ENCODE data around the gene SCGB1C2.

The SCGB1C2 gene

GRCh38 chr17:146983-147761 lies 9.8 kb downstream of the SCGB1C2 start:
- TF ChIP-seq, protein P1, sequence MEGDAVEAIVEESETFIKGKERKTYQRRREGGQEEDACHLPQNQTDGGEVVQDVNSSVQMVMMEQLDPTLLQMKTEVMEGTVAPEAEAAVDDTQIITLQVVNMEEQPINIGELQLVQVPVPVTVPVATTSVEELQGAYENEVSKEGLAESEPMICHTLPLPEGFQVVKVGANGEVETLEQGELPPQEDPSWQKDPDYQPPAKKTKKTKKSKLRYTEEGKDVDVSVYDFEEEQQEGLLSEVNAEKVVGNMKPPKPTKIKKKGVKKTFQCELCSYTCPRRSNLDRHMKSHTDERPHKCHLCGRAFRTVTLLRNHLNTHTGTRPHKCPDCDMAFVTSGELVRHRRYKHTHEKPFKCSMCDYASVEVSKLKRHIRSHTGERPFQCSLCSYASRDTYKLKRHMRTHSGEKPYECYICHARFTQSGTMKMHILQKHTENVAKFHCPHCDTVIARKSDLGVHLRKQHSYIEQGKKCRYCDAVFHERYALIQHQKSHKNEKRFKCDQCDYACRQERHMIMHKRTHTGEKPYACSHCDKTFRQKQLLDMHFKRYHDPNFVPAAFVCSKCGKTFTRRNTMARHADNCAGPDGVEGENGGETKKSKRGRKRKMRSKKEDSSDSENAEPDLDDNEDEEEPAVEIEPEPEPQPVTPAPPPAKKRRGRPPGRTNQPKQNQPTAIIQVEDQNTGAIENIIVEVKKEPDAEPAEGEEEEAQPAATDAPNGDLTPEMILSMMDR (IDR thresholded peaks at IDR 0.05; ENCODE audit: insufficient read depth, low read length, missing control alignments), result no peak
- POLR2A ChIA-PET, result no interaction called here
- CTCF ChIA-PET, result interaction anchor here (0.7 to 1.4 kb wide), 2 partner anchors 18 to 239 kb away, joined by 3 to 4 read pairs; no protein-coding TSS in a partner anchor
- DNase-seq (ENCODE audit: low read depth, low spot score), result no peak
- no peak overlapping the region for H3K4me3 ChIP-seq (ENCODE audit: low read depth, low read length)

DNA sequence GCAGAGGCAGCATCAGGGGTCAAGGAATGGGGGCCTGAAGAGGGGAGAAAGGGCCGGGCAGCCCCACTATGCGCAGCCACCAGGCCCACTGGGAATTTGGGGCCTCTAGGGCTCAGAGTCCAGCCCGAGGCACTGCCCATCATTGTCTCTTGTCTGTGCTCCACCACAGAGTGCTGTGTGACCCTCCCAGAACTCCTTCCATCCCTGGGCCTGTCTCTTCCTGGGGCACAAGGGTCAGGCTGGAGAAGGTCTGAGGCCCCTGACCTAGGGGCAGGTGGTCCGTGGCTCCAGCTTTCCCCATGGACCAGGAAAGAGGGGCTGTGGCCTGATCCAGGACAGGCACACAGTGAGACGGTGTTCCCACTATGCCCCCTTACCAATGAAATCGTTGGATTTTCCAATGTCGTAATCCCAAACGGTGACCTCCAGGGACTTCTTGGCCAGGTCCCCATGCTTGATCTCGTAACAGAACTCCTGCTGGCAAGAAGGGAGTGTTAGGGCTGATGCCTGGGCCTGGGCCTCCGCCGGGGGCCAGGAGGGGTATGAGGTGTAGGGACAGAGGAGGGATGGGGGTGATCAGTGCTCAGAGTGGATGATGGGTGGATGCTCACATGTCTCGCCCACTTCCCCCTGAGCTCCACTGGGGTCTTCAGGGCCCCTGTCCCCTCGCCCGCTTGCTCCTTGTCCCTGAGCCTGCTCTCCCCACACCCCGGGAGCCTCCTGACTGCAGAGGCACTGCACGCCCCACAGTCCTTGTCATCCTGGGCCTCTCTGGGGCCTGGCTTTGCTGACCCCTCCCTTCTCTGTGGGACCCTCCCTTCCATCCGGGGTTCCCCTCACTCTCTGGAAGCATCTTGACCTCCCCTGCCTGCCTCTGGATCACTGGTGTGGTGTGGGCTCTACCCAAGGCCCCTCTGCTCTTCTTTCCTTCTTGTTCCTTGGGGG lies 10.7 kb downstream of the SCGB1C2 start:
- no peak for DNase-seq (ENCODE audit: low read depth, low spot score)
- H3K4me3 ChIP-seq (ENCODE audit: low read depth, low read length), result no peak overlapping the region
- TF ChIP-seq, protein P1 (IDR thresholded peaks at IDR 0.05; ENCODE audit: insufficient read depth, low read length, missing control alignments), result no peak
- ChIA-PET CTCF (interaction anchor here (3.1 kb wide), 1 partner anchor 239 kb away, joined by 20 read pairs; no protein-coding TSS in a partner anchor), POLR2A (no interaction called here)

- no peak overlapping the region for H3K4me3 ChIP-seq (ENCODE audit: low read depth, low read length)
- TF ChIP-seq, protein P1 (IDR thresholded peaks at IDR 0.05; ENCODE audit: insufficient read depth, low read length, missing control alignments), result no peak
- CTCF ChIA-PET, result interaction anchor here (1.2 to 3.1 kb wide), 2 partner anchors 238 to 551 kb away, joined by 7 to 20 read pairs; no protein-coding TSS in a partner anchor
- no peak for DNase-seq (ENCODE audit: low read depth, low spot score)
- POLR2A ChIA-PET, result no interaction called here
Measured at GRCh38 chr17:148757-149156, 11.4 kb downstream of the SCGB1C2 start.

DNA sequence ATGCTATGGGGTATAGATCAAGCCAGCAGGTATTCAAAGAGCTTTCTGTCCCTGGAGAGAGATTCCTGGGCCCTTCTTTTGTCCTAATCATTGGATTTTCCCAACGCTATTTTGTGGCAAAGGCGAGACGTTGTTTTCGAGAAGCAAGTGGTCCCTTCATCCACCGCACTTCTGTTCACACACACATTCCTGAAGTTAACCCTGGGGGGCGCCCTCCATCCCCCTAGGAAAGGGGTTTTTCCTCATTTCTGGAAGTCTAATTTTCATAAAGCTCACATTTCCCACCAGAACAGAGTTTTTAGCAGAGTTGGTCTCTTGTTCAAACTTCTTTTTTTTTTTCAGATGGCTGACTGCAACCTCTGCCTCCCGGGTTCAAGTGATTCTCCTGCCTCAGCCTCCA lies 11.9 kb downstream of the SCGB1C2 start:
- no peak overlapping the region for H3K4me3 ChIP-seq (ENCODE audit: low read depth, low read length)
- CTCF ChIA-PET, result interaction anchor here (0.6 to 3.1 kb wide), 5 partner anchors 17 to 832 kb away, joined by 3 to 20 read pairs (median 3); a partner anchor contains a TSS
- POLR2A ChIA-PET, result no interaction called here
- no peak for DNase-seq (ENCODE audit: low read depth, low spot score)
- TF ChIP-seq, protein P1 (IDR thresholded peaks at IDR 0.05; ENCODE audit: insufficient read depth, low read length, missing control alignments), result no peak

DNA sequence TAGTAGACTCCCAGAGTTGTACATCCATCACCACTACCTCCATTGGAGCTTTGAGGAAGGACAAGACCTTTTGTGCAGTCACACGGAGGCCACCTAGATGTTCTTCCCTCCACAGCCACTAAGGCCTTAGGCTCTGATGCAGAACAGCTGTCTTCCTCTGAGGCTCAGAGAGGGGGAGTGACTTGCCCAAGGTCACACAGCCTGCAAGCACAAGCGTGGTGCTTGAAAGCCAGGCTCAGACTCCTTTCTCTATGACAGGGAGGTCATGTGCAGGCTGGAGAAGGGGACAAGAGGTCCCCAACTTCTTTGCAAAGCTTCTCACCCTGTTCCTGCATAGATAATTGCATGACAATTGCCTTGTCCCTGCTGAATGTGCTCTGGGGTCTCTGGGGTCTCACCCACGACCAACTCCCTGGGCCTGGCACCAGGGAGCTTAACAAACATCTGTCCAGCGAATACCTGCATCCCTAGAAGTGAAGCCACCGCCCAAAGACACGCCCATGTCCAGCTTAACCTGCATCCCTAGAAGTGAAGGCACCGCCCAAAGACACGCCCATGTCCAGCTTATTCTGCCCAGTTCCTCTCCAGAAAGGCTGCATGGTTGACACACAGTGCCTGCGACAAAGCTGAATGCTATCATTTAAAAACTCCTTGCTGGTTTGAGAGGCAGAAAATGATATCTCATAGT lies 12.7 kb downstream of the SCGB1C2 start:
- TF ChIP-seq, protein P1 (IDR thresholded peaks at IDR 0.05; ENCODE audit: insufficient read depth, low read length, missing control alignments), result no peak
- no peak for DNase-seq (ENCODE audit: low read depth, low spot score)
- POLR2A ChIA-PET, result no interaction called here
- no peak overlapping the region for H3K4me3 ChIP-seq (ENCODE audit: low read depth, low read length)
- CTCF ChIA-PET, result interaction anchor here (0.6 to 3.1 kb wide), 8 partner anchors 16 to 1573 kb away, joined by 3 to 20 read pairs (median 3); a partner anchor contains a TSS

All from AG04449 (cell line).